Mesendoderm (in vitro differentiated cells): ENCODE measurements around the gene SEPTIN10.
"Not testable (repeated sequence)": the region's sequence is repeated elsewhere in the genome, so short reads cannot be mapped to it uniquely, and the experiment has no call there.

Experiments used
- DNase-seq: peaks from one replicate; pipeline ENCODE4 v3.0.0; 2013
- H2AK5ac ChIP-seq: 2 replicates; pipeline ENCODE4 v1.6.1; 2013; ENCODE audit warnings: low read length, inconsistent platforms
- H2BK120ac ChIP-seq: 2 replicates; pipeline ENCODE4 v1.6.1; 2013; ENCODE audit warnings: low read depth, mild to moderate bottlenecking, low read length, moderate library complexity, mixed read lengths
- H2BK15ac ChIP-seq: replicated peaks from 2 replicates; pipeline ENCODE4 v1.6.1; 2013; ENCODE audit warnings: low read depth, mild to moderate bottlenecking, moderate library complexity
- H2BK5ac ChIP-seq: 2 replicates; pipeline ENCODE4 v1.6.1; 2013; ENCODE audit warnings: low read length, inconsistent platforms
- H3K18ac ChIP-seq: 2 replicates; pipeline ENCODE4 v1.6.1; 2013; ENCODE audit warnings: mild to moderate bottlenecking, low read length, mixed read lengths
- H3K23ac ChIP-seq: one replicate; pipeline ENCODE4 v1.6.1; 2013; ENCODE audit warnings: low read length
- H3K27ac ChIP-seq: 2 replicates; pipeline ENCODE4 v1.5.1; 2013; ENCODE audit warnings: low read depth, mild to moderate bottlenecking, inconsistent platforms, low read length, moderate library complexity
- H3K27me3 ChIP-seq: 2 replicates; pipeline ENCODE4 v1.6.1; 2013; ENCODE audit warnings: low read length, control low read depth, mild to moderate bottlenecking, inconsistent platforms; ENCODE audit not compliant: insufficient read depth, poor library complexity
- H3K36me3 ChIP-seq: 2 replicates; pipeline ENCODE4 v1.6.1; 2013; ENCODE audit warnings: low read length, inconsistent platforms; ENCODE audit not compliant: control insufficient read depth, insufficient read depth
- H3K4ac ChIP-seq: one replicate; pipeline ENCODE4 v1.6.1; 2013; ENCODE audit warnings: low read depth, mild to moderate bottlenecking, low read length, moderate library complexity
- H3K4me1 ChIP-seq: 2 replicates; pipeline ENCODE4 v1.6.1; 2013; ENCODE audit warnings: low read depth, low read length, inconsistent platforms; ENCODE audit not compliant: control insufficient read depth
- H3K4me2 ChIP-seq: 2 replicates; pipeline ENCODE4 v1.6.1; 2013; ENCODE audit warnings: low read length
- H3K4me3 ChIP-seq: 2 replicates; pipeline ENCODE4 v1.5.1; 2013; ENCODE audit warnings: mild to moderate bottlenecking, low read length
- H3K56ac ChIP-seq: one replicate; pipeline ENCODE4 v1.6.1; 2013; ENCODE audit warnings: low read length
- H3K79me1 ChIP-seq: 2 replicates; pipeline ENCODE4 v1.6.1; 2013; ENCODE audit warnings: low read length, inconsistent platforms
- H3K79me2 ChIP-seq: 2 replicates; pipeline ENCODE4 v1.6.1; 2013; ENCODE audit warnings: mild to moderate bottlenecking, low read length; ENCODE audit not compliant: control insufficient read depth, insufficient read depth
- H3K9ac ChIP-seq: 2 replicates; pipeline ENCODE4 v1.6.1; 2013; ENCODE audit warnings: low read length, inconsistent platforms
- H4K5ac ChIP-seq: one replicate; pipeline ENCODE4 v1.6.1; 2013; ENCODE audit warnings: low read length
- H4K8ac ChIP-seq: one replicate; pipeline ENCODE4 v1.6.1; 2013; ENCODE audit warnings: low read depth, mild to moderate bottlenecking, control low read depth, low read length, moderate library complexity
- WGBS: extraction: QIAGEN DNeasy Blood & Tissue Kit; methylation state at CpG from one replicate; pipeline ENCODE4 v1.1.7; 2013; ENCODE audit warnings: low lambda C conversion rate, missing lambda C conversion rate; ENCODE audit not compliant: insufficient coverage; ENCODE audit errors: extremely low coverage; 5-methylcytosine and 5-hydroxymethylcytosine counted together

Gene SEPTIN10

GRCh38 chr2:109545828-109546713 lies 67.7 kb downstream of the SEPTIN10 start:
- no CpG with 5 or more reads among the region's 10 CpGs for WGBS
- no peak overlapping the region for H2BK15ac ChIP-seq
- no peak overlapping the region for H4K5ac ChIP-seq
- H3K9ac ChIP-seq: no peak overlapping the region
- no peak overlapping the region for H3K4me3 ChIP-seq
- peak; percentile 71 for DNase-seq
- H3K27ac ChIP-seq: no peak overlapping the region
- no peak overlapping the region for H2AK5ac ChIP-seq
- H3K23ac ChIP-seq: no peak overlapping the region
- no peak overlapping the region for H3K4me2 ChIP-seq
- no peak overlapping the region for H3K18ac ChIP-seq
- H2BK120ac ChIP-seq: no peak overlapping the region
- no peaks in the 10 kb centered on the region for H3K79me2 ChIP-seq
- no peak overlapping the region for H2BK5ac ChIP-seq
- H3K27me3 ChIP-seq: no peaks in the 10 kb centered on the region
- H3K79me1 ChIP-seq: peaks cover 2% of the 10 kb centered on the region
- H4K8ac ChIP-seq: no peak overlapping the region
- no peak overlapping the region for H3K4ac ChIP-seq
- H3K36me3 ChIP-seq: no peaks in the 10 kb centered on the region
- H3K4me1 ChIP-seq: no peaks in the 10 kb centered on the region
- H3K56ac ChIP-seq: no peak overlapping the region

GRCh38 chr2:109542384-109542783 lies 71.4 kb downstream of the SEPTIN10 start:
- no peaks in the 10 kb centered on the region for H3K27me3 ChIP-seq
- no peaks in the 10 kb centered on the region for H3K4me1 ChIP-seq
- no peak overlapping the region for H3K27ac ChIP-seq
- no peak overlapping the region for H3K4ac ChIP-seq
- H4K5ac ChIP-seq: no peak overlapping the region
- H3K4me2 ChIP-seq: no peak overlapping the region
- H4K8ac ChIP-seq: no peak overlapping the region
- H3K23ac ChIP-seq: no peak overlapping the region
- no peak overlapping the region for H2BK15ac ChIP-seq
- H2BK5ac ChIP-seq: no peak overlapping the region
- WGBS: no CpG with 5 or more reads among the region's 6 CpGs
- peaks cover 2% of the 10 kb centered on the region for H3K79me1 ChIP-seq
- H3K18ac ChIP-seq: no peak overlapping the region
- H3K4me3 ChIP-seq: no peak overlapping the region
- H3K9ac ChIP-seq: no peak overlapping the region
- DNase-seq: no peak
- no peak overlapping the region for H2BK120ac ChIP-seq
- H2AK5ac ChIP-seq: no peak overlapping the region
- no peaks in the 10 kb centered on the region for H3K36me3 ChIP-seq
- no peaks in the 10 kb centered on the region for H3K79me2 ChIP-seq
- H3K56ac ChIP-seq: no peak overlapping the region

GRCh38 chr2:109538546-109538945 lies 75.2 kb downstream of the SEPTIN10 start:
- Histone ChIP-seq H3K4ac (no peak overlapping the region), H2AK5ac (no peak overlapping the region), H2BK120ac (no peak overlapping the region), H4K5ac (no peak overlapping the region), H2BK15ac (no peak overlapping the region), H3K79me2 (no peaks in the 10 kb centered on the region), H3K4me2 (no peak overlapping the region), H3K27me3 (no peaks in the 10 kb centered on the region), H3K9ac (no peak overlapping the region), H2BK5ac (no peak overlapping the region), H3K79me1 (no peaks in the 10 kb centered on the region), H4K8ac (no peak overlapping the region), H3K4me3 (no peak overlapping the region), H3K18ac (no peak overlapping the region), H3K27ac (no peak overlapping the region), H3K23ac (no peak overlapping the region), H3K36me3 (no peaks in the 10 kb centered on the region), H3K56ac (no peak overlapping the region), H3K4me1 (no peaks in the 10 kb centered on the region)
- WGBS: no CpG with 5 or more reads among the region's 8 CpGs
- DNase-seq: no peak

GRCh38 chr2:109537565-109538222 lies 76.1 kb downstream of the SEPTIN10 start:
- Histone ChIP-seq H2BK15ac (no peak overlapping the region), H3K4ac (no peak overlapping the region), H3K4me1 (no peaks in the 10 kb centered on the region), H3K27me3 (no peaks in the 10 kb centered on the region), H3K9ac (no peak overlapping the region), H3K36me3 (no peaks in the 10 kb centered on the region), H3K27ac (no peak overlapping the region), H2BK5ac (no peak overlapping the region), H3K56ac (no peak overlapping the region), H3K79me1 (no peaks in the 10 kb centered on the region), H3K4me3 (no peak overlapping the region), H4K5ac (no peak overlapping the region), H3K23ac (no peak overlapping the region), H2AK5ac (no peak overlapping the region), H4K8ac (no peak overlapping the region), H3K4me2 (no peak overlapping the region), H3K79me2 (no peaks in the 10 kb centered on the region), H3K18ac (no peak overlapping the region), H2BK120ac (no peak overlapping the region)
- no peak for DNase-seq
- no CpG with 5 or more reads among the region's 10 CpGs for WGBS

- H3K27me3 ChIP-seq, H4K8ac ChIP-seq, H3K79me2 ChIP-seq, H3K9ac ChIP-seq, H2BK120ac ChIP-seq, H3K36me3 ChIP-seq, H3K4me2 ChIP-seq, H3K18ac ChIP-seq, H4K5ac ChIP-seq, H3K56ac ChIP-seq, H3K79me1 ChIP-seq, H3K4me1 ChIP-seq, H3K4ac ChIP-seq, H3K27ac ChIP-seq, H3K23ac ChIP-seq, H2BK5ac ChIP-seq, H3K4me3 ChIP-seq, H2AK5ac ChIP-seq, DNase-seq, H2BK15ac ChIP-seq: not testable (repeated sequence)
- WGBS: no CpG with 5 or more reads among the region's 3 CpGs
These were observed 77.2 kb downstream of the SEPTIN10 start for GRCh38 chr2:109536556-109536955.
